GM12891 (cell line): ENCODE measurements around the gene MKI67.

ENCODE experiments used
- DNase-seq: peaks from one replicate; pipeline ENCODE4 v3.0.0; 2011; ENCODE audit warnings: low spot score; ENCODE audit not compliant: insufficient read length
- FAIRE-seq: peaks from 2 replicates; lab custom pipeline; 2011; peaks lifted over from hg19 to GRCh38; lab: Jason Lieb, UNC
- PAX5 ChIP-seq: IDR thresholded peaks from 2 replicates; pipeline ENCODE4 v1.6.1; 2011; ENCODE audit warnings: low read length, moderate library complexity, mild to moderate bottlenecking; ENCODE audit not compliant: insufficient read depth, severe bottlenecking
- POLR2A ChIP-seq: IDR thresholded peaks from 2 replicates; pipeline ENCODE4 v1.6.1; 2011; ENCODE audit warnings: low read depth, low read length, control low read depth
- POLR2AphosphoS5 ChIP-seq: IDR thresholded peaks from 2 replicates; pipeline ENCODE4 v1.6.1; 2011; ENCODE audit warnings: low read depth, low read length, control low read depth
- POU2F2 ChIP-seq: IDR thresholded peaks from 2 replicates; pipeline ENCODE4 v1.6.1; 2011; ENCODE audit warnings: low read depth, mild to moderate bottlenecking, control low read depth, low read length, moderate library complexity
- SPI1 ChIP-seq: IDR thresholded peaks from 2 replicates; pipeline ENCODE4 v1.6.1; 2011; ENCODE audit warnings: low read depth, low read length, control low read depth
- TAF1 ChIP-seq: IDR thresholded peaks from 2 replicates; pipeline ENCODE4 v1.6.1; 2011; ENCODE audit warnings: low read depth, low read length, control low read depth

The MKI67 gene

GRCh38 chr10:128161031-128161430 is 34.8 kb upstream of the MKI67 start:
- no peak for DNase-seq
- no peak for FAIRE-seq
- TF ChIP-seq SPI1 (peak; percentile 76), POLR2A (no peak)

DNA sequence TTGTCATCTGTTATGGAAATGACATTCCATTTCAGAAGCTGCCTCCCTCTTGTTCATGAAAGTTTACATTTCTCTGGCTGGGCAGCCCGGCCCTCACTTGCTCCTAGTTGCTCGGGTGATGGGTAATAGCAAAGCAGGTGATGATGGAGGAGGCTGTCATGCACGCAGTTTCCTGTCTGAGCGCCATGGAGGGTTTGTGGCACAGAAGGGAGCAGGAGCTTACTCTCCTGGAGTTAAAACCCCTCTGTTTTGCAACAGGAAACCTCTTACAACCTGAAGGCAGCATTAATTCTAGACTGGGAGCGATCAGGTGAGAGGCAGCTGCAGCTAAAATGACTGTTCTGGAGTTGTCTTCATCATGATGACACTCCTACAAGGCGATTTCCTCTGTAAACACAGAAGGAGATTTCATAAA is 34.1 kb upstream of the MKI67 start:
- DNase-seq, result no peak
- FAIRE-seq, result no peak
- TF ChIP-seq POLR2AphosphoS5 (no peak), SPI1 (no peak), POLR2A (no peak), TAF1 (no peak), PAX5 (no peak), POU2F2 (no peak)

- FAIRE-seq (no peak), DNase-seq (no peak)
- TF ChIP-seq PAX5 (no peak), POLR2A (no peak), POLR2AphosphoS5 (no peak)
Measured at GRCh38 chr10:128158021-128158795, 32.0 kb upstream of the MKI67 start.

DNA sequence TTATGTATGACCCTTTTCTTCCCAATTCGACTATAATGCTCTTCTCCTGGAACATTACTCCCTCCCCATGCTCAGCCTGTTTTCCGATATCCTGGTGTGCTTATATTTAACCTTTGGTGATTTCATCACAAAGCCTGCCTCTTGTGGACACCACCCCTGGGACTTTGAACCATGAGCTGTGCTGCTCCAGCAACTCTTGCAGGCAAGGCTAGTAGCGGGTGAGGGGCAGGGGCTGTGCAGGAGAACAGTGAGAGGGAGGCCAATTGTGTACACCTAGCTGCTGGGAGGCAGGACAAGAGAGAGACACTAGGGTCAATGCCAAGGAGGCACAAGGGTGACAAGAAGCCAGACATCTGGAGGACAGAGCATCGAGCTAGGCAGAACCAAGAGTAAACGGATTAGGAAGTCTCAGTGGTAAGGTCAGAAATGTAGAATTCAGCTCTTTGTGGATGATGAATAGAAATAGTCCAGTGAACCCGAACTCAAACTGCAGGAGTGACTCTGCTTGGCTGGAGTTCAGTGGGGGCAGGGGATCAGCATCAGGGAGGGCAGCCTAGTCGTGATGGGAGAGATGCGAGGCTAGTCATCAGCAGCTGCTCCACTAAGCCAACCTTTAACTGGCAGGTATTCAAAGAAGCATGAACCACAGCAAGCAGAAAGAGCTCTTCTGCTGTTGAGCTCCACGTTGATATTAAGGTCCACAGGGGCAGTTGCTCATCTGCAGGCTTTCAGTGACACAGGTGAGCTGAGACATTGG is 31.0 kb upstream of the MKI67 start:
- FAIRE-seq (no peak), DNase-seq (no peak)
- TF ChIP-seq PAX5, result no peak
- no peak for TF ChIP-seq TAF1
- TF ChIP-seq POLR2A, result no peak
- no peak for TF ChIP-seq POLR2AphosphoS5
- no peak for TF ChIP-seq POU2F2
- TF ChIP-seq SPI1, result no peak

DNA sequence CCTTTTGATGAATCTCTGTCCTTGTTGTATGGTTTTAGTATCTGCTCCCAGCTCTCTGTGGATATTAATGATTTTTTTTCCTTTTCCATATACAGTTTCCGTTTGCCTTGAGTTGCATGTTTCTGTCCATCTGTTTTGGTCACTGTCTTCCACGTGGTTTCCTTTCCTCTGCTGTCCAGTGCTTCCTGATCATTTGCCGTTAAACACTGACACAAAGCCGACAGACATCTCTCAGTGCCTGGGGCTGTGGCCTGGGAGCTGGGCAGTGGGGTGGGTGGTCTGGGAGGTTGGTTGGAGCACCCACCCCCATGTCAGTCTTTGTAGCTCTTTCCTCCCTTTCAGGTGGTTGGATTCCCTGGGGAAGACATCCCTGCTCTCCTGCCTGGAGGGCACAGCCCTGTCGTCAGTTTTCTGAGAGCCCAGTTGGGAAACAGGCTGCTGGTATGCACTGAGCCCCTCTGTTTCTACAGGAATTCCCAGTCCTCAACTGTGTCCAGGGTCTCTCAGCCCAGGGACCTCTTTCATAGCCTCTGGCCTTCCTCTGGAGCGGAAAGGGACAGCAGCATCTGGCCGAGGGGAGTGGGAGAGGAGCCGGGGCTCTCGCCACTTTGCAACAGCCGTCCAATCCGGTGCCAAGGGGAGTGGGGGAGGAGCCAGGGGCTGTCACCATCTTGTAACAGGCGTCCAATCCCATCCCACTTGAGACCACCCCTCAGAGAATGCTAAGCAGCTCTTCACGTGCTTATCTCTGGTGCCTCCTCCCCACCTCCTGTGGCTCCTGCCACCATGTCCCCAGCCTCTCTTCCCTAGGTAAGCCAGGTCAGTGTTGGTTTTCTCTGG is 26.7 kb upstream of the MKI67 start:
- FAIRE-seq, result no peak
- TF ChIP-seq SPI1 (no peak), POLR2A (no peak), PAX5 (no peak), POU2F2 (no peak), TAF1 (no peak), POLR2AphosphoS5 (no peak)

DNA sequence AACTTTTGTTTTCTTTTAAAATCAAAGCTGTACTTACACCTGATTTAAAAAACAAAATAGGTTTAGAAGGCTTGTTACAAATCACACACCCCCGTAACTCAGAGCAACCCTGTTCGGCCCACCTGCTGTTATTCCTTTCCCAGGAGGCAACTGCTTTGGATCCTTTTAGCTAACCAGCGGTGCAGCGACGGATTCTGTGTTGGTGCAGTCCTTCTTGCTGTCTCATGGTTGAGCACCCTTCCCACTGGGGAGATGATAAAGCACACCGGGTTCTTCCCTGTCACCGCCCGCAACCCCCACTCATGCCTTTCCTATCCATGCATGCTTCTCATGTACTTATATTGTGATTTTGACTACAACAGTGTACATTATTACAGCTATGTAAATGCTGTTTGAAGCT is 24.8 kb upstream of the MKI67 start:
- no peak for TF ChIP-seq POLR2A
- no peak for TF ChIP-seq POU2F2
- no peak for TF ChIP-seq POLR2AphosphoS5
- TF ChIP-seq SPI1, result no peak
- TF ChIP-seq PAX5, result no peak
- no peak for TF ChIP-seq TAF1
- DNase-seq, result no peak
- FAIRE-seq, result no peak

More for the DNA sequence above, 26.7 kb upstream of the MKI67 start:
- DNase-seq, result no peak

GRCh38 chr10:128150561-128150960 is 24.3 kb upstream of the MKI67 start:
- no peak for DNase-seq
- TF ChIP-seq POU2F2 (no peak), POLR2AphosphoS5 (no peak), TAF1 (no peak), POLR2A (no peak), PAX5 (no peak), SPI1 (no peak)
- no peak for FAIRE-seq

DNA sequence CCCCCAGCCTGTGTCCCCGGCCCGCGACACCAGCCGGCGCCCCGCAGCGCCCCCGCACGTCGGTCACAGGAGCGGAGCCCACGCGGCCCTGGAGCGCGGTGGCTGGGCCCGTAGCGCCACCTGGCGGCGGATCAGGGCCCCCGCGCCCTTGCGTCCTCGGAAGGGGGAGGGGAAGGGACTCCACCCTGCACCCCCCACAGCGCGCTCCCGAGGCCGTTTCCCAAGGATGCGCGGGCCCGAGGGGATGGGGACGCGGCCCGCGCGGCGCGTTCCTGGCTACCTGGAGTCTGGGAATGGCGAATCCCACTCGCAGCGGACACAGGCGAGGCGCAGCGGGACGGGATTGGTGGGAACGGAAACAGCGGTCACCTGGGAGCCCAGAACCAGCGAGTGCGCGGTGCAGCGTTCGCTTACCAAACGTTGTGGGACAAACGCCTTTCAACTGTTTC is 23.8 kb upstream of the MKI67 start:
- TF ChIP-seq POLR2A, result no peak
- no peak for TF ChIP-seq SPI1
- no peak for TF ChIP-seq PAX5
- no peak for TF ChIP-seq TAF1
- 0 out of 2 replicates have a peak, but pooled peaks have one; percentile 14 for TF ChIP-seq POU2F2
- peak; percentile 93 for DNase-seq
- FAIRE-seq, result peak; percentile 83

DNA sequence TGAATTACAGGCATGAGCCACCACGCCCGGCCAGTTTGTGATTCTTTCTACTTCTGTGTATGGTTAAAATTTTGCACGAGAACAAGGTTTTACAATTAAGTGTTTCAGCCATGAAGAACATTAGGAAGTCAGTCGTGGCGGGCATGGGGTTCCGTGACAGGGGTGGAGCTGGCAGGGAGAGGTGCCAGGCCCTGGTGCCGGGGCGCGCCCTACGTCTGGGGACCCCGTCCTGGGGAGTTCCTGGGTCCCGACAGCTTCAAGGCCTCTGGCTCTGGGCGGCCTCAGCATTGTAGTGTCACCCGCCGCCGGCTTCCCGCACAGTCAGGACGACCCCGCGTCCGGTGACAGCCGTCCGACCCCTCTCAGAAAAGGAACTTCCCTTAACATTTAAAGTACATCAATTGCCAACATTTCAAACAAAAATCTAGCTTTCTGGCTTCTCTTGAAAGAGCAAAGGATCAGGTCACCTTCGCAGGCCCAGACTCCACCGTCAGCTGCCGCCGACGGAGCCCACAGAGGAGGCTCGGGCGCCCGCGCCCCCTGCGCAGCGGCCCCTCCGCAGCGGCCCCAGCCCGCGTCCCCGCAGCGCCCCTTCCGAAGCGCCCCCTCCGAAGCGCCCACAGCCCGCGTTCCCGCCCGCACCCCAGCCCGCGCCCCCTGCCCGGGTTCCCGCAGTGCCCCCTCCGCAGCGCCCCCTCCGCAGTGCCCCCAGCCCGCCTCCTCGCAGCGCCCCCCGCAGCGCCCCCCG is 23.2 kb upstream of the MKI67 start:
- no peak for FAIRE-seq
- DNase-seq, result no peak
- TF ChIP-seq POU2F2 (no peak), POLR2A (no peak), PAX5 (no peak), POLR2AphosphoS5 (no peak), TAF1 (no peak), SPI1 (no peak)
